Esophagus muscularis mucosa (tissue), 4 donors: ENCODE measurements around the gene KRTAP16-1.

Experiments
- EP300 ChIP-seq: sonication (generic); formaldehyde crosslinking; IDR thresholded peaks from one replicate; pipeline ENCODE4 v1.6.1; 2017; ENCODE audit warnings: antibody characterized with exemption
- POLR2A ChIP-seq: fragments of 450-650 bp; IDR thresholded peaks from one replicate; pipeline ENCODE4 v1.6.1; 2017; ENCODE audit warnings: antibody characterized with exemption, moderate library complexity, mild to moderate bottlenecking, low read depth
- POLR2AphosphoS5 ChIP-seq, 2 donors: sonication (generic); formaldehyde crosslinking; IDR thresholded peaks; one replicate each; pipeline ENCODE4 v1.6.1; 2017; ENCODE audit warnings: antibody characterized with exemption in 2 of 2
- TF ChIP-seq, protein P1 (sequence below), 3 experiments: fragments of 200-600 bp in 2 of 3; fragments of 450-650 bp in 1 of 3; sonication (generic) in 2 of 3; IDR thresholded peaks; one replicate each; pipeline ENCODE4 v1.5.1; 2017 to 2019; ENCODE audit warnings: antibody characterized with exemption in 3 of 3, mild to moderate bottlenecking in 2 of 3, moderate library complexity in 1 of 3

- TF ChIP-seq POLR2AphosphoS5 (IDR thresholded peaks at IDR 0.05) (no peak), POLR2A (no peak), EP300 (no peak)
- TF ChIP-seq, protein P1, sequence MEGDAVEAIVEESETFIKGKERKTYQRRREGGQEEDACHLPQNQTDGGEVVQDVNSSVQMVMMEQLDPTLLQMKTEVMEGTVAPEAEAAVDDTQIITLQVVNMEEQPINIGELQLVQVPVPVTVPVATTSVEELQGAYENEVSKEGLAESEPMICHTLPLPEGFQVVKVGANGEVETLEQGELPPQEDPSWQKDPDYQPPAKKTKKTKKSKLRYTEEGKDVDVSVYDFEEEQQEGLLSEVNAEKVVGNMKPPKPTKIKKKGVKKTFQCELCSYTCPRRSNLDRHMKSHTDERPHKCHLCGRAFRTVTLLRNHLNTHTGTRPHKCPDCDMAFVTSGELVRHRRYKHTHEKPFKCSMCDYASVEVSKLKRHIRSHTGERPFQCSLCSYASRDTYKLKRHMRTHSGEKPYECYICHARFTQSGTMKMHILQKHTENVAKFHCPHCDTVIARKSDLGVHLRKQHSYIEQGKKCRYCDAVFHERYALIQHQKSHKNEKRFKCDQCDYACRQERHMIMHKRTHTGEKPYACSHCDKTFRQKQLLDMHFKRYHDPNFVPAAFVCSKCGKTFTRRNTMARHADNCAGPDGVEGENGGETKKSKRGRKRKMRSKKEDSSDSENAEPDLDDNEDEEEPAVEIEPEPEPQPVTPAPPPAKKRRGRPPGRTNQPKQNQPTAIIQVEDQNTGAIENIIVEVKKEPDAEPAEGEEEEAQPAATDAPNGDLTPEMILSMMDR (IDR thresholded peaks at IDR 0.05), result no peak
Observed at GRCh38 chr17:41267711-41268110, 41.4 kb downstream of the KRTAP16-1 start.
